ENCODE results near the gene SELENOV.

Gene SELENOV

DNA sequence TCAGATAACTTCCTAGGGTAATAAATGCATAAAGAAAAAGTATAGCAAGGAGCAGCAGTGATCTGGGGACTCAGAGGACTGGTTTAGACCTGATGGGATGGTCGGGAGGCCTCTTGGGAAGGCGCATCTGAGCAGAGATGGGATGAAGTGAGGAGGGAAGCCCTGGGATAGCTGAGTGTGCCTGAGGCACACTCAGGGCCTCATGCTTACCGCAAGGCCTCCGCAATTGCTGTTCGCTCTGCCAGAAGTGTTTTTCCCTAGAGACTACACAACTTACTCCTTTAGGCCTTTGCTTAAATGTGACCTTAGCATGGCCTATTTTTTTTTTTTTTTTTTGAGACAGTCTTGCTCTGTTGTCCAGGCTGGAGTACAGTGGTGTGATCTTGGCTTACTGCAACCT, 20.3 kb upstream of the SELENOV start:
- DNase-seq = no peak

DNA sequence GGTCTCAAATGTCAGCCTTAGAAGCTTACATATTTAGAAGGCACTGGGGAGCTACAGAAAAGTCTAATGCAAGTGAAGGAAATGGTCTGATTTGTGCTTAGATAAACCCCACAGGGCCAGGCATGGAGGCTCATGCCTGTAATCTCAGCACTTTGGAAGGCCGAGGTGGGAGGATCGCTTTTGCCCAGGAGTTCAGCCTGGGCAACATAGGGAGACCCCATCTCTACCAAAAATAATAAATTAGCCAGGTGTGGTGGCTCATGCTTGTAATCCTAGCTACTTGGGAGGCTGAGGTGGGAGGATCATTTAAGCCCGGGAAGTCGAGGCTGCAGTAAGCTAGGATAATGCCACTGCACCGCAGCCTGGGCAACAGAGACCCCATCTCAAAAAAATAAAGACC, 18.9 kb upstream of the SELENOV start:
- no peak for DNase-seq

DNA sequence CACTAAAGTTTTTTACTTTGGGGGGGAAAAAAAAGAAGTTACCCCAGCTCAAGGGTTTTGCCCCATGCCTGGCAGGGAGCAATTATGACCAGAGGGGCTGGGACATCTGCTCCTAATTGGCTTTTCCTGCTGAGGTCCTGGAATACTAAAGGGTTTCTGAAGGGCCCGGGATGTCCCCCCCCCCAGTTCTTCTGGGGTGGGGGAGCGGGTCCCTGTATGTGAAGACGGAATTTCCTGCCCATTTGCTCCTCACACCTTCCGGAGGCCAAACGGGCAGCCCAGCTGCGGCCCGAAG, 17.3 kb upstream of the SELENOV start:
- DNase-seq = no peak

DNA sequence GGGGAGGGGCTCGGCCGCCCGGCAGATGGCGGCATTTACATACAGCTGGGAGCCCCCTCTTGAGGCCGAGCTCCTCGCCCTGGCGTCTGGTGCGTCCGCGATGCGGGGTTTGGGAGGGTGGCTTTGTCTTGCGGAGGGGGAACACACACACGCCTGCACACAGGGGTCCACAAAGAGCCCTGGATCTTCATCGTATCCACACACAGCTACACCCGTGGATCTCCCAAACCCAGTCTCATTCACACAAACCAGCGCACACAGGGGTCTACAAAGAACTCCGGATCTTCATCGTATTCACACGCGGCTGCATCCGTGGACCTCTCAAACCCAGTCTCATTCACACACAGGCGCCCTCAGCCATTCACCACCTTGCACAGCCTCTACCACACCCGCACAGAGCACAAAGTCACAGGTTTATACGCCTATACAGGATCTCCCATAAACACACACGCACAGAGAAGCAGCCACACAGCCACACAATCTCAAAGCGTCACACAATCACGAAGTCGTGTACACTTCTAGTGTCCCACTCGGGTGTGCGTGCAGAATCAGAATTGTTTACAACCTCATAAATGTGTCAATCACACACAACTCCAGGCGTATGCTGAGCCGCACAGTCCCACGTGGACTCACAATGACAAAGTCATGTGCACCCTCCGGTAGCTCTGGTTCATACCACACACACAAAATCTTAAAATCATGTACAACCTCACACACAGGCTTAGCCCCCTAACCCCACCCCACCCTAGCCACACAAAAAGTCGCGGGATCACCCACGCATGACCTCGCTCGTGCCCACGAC, 16.7 kb upstream of the SELENOV start:
- no peak for DNase-seq

DNA sequence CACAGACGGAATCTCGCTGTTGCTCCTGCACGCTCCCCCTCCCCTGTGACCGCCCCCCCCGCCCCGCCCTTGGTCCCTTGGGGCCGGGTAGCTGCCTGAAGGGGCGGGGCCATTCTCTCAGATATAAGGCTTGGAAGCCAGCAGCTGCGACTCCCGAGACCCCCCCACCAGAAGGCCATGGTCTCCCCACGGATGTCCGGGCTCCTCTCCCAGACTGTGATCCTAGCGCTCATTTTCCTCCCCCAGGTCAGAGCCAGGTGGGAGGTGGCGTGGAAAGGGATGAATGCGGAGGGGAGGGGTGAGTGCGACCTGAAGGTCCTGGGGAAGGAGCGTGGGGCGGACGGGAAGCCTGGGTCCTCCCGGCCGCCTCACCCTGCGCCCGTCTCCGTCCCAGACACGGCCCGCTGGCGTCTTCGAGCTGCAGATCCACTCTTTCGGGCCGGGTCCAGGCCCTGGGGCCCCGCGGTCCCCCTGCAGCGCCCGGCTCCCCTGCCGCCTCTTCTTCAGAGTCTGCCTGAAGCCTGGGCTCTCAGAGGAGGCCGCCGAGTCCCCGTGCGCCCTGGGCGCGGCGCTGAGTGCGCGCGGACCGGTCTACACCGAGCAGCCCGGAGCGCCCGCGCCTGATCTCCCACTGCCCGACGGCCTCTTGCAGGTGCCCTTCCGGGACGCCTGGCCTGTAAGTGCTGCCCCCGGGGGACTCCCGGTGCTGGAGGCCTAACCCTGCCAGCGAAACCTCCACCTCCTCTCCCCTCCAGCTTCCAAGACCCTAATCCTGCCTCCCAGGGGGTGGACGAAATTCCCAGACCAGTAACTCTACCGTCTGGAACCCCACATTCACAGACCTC, 15.9 kb upstream of the SELENOV start, which contains the start of gene DLL3:
Gene DLL3, plus strand, starts transcription at position 150 of the 845 bp plus-strand sequence. Its CDS starts 28 bp downstream, at position 178.
- DNase-seq = peak; percentile 21

DNA sequence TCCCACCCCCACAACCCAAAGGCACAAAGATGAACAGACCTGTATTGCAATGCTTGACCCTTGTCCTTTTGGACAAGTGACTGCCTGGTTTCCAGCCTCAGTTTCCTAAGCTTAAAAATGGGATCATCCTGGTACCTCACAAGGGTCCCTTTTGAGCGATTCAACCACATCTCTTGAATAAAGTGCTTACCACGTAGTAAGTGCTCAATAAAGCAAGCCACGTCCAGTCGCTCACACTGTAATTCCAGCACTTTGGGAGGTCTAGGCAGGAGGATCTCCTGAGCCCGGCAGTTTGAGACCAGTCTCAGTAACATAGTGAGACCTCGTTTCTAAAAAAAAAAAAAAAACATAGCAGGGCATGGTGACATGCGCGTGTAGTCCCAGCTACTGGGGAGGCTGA, 15.0 kb upstream of the SELENOV start:
- no peak for DNase-seq

DNA sequence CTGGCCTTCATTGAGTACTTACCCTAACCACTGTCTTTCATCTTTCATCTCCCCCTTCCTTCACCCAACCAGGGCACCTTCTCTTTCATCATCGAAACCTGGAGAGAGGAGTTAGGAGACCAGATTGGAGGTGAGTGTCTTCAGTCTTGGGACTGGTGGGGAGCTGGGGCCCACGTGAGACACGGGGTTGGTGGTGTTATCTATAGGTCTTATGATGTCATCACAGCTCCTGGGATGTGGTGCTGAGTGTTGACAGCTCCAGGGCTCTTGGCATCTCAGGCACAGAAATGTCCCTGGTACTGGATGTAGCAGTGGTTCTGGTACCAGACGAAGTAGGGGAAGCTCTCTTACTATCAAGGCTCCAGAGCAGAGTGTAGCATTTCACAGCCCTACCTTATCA, 14.4 kb upstream of the SELENOV start:
- DNase-seq = no peak

DNA sequence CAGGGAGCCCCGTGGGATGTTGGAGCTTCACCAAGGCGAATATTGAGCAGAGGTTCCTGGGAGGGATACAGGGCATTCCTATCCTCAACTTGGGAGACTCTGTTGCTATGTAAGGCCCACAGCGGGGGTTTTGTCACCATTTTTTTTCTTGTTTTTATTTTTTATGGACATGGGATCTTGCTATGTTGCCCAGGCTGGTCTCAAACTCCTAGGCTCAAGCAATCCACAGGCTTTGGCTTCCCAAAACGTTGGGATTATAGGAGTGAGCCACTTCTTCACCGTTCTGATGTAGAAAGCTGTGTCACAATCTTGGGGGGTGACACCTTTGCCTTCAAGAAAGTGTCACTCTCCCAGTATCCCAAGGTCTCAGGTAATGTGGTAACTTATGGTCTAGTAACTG, 13.6 kb upstream of the SELENOV start:
- no peak for DNase-seq

DNA sequence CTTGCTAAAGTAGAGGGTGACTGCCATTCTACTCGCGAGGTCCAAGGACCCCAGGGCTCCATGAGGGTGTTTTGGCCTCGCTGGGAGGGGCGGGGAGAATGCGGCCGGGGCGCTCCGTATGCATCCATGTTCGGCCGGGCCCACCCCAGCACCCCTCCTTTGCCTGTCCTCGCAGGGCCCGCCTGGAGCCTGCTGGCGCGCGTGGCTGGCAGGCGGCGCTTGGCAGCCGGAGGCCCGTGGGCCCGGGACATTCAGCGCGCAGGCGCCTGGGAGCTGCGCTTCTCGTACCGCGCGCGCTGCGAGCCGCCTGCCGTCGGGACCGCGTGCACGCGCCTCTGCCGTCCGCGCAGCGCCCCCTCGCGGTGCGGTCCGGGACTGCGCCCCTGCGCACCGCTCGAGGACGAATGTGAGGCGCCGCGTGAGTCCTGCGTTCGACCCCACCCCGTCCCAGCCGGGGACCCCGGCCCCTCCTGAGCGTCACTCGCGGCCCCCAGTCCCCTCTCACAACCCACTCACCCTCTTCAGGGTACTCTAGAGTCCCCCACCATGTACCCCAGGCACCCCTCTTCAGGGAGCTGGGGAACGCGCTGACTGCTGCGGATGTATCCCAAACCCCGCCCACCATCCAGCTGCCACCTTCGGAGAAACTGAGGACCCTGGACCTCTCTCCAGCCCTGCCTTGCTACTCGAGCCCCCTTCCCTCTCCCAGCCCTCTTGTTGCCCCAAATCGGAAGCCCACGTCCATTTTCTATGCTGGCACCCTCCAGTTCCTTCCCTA, 12.1 kb upstream of the SELENOV start:
- DNase-seq = peak; percentile 62

DNA sequence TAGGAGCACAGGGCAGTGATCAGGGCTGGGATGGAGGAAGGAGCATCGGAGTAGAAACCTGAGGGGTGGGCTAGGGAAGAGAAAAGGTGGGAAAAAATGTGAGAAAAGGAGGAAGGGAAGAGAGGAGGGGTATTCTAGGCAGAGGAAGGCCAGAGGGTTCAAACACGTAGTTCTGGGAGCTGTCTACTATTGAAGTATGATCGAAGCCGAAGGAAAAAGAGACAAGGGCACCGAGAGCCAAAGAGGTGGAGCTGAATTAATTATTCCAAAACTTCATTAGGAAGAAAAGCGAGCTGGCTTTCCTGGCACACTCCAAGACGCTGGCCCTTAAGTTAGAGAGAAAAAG, 8.4 kb upstream of the SELENOV start:
- no peak for DNase-seq

DNA sequence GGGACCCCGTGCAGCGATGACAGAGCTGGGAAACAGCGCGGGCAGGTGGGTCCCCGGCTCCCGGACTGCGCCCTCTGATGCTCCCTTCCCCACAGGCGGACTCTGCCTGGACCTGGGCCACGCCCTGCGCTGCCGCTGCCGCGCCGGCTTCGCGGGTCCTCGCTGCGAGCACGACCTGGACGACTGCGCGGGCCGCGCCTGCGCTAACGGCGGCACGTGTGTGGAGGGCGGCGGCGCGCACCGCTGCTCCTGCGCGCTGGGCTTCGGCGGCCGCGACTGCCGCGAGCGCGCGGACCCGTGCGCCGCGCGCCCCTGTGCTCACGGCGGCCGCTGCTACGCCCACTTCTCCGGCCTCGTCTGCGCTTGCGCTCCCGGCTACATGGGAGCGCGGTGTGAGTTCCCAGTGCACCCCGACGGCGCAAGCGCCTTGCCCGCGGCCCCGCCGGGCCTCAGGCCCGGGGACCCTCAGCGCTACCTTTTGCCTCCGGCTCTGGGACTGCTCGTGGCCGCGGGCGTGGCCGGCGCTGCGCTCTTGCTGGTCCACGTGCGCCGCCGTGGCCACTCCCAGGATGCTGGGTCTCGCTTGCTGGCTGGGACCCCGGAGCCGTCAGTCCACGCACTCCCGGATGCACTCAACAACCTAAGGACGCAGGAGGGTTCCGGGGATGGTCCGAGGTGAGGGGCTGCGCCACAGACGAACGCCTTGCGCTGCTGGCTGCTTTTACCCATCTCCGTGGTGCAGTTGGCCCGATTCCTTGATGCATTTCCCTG, 7.8 kb upstream of the SELENOV start:
- peak; percentile 60 for DNase-seq

DNA sequence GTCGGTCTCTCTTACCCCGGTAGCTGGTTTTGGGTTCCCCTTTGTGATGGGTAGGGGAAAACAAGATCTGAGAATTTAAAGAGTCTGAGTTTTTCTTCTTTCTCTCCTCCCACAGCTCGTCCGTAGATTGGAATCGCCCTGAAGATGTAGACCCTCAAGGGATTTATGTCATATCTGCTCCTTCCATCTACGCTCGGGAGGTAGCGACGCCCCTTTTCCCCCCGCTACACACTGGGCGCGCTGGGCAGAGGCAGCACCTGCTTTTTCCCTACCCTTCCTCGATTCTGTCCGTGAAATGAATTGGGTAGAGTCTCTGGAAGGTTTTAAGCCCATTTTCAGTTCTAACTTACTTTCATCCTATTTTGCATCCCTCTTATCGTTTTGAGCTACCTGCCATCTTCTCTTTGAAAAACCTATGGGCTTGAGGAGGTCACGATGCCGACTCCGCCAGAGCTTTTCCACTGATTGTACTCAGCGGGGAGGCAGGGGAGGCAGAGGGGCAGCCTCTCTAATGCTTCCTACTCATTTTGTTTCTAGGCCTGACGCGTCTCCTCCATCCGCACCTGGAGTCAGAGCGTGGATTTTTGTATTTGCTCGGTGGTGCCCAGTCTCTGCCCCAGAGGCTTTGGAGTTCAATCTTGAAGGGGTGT, 7.1 kb upstream of the SELENOV start:
- no peak for DNase-seq

DNA sequence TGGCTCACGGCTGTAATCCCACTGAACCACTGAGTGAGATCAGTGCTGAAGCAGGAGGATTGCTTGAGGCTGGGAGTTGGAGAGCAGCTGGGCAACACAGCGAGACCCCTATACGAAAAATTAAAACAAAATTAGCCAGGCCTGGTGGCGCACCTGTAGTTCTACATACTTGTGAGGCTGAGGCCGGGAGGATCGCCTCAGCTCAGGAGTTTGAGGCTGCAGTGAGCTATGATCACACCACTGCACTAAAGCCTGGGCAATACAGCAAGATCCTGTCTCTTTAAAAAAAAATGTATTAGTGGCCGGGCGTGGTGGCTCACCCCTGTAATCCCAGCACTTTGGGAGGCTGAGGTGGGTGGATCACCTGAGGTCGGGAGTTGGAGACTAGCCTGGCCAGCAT, 6.3 kb upstream of the SELENOV start:
- DNase-seq = no peak

DNA sequence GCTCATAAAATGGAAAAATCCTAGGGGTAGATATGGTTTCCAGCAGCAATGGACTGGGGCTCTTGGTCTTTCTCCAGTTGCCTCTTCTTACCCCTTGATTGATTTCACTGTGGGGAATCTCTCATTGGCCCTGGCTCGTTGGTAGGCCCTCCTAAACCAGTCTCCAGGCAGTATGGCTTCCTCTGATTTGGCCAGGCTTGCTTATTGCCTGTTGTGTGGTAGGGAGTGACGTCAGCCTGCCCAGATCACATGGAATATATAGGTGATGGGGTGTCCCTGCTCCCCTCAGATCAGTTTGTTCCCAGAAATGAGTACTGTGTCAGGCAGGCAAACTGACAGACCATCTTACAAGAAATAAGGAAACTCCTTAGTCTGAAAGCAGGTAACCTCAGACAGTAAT, 5.7 kb upstream of the SELENOV start:
- DNase-seq = no peak

DNA sequence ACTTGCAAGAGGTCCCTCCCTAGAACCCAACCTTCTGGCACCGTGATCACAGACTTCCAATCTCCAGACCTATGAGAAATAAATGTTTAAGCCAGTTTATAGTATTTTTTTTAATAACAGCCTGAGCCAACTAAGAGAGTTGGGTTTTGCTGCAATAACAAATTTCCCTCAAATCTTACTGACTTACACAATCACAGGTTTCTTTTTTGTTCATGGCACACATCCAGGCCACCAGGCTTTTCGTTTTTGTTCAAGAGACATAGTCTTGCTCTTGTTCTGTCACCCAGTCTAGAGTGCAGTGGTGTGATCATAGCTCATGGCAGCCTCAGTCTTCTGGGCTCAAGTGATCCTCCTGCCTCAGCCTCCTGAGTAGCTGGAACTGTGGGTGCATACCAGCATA, 2.0 kb upstream of the SELENOV start:
- DNase-seq = no peak

DNA sequence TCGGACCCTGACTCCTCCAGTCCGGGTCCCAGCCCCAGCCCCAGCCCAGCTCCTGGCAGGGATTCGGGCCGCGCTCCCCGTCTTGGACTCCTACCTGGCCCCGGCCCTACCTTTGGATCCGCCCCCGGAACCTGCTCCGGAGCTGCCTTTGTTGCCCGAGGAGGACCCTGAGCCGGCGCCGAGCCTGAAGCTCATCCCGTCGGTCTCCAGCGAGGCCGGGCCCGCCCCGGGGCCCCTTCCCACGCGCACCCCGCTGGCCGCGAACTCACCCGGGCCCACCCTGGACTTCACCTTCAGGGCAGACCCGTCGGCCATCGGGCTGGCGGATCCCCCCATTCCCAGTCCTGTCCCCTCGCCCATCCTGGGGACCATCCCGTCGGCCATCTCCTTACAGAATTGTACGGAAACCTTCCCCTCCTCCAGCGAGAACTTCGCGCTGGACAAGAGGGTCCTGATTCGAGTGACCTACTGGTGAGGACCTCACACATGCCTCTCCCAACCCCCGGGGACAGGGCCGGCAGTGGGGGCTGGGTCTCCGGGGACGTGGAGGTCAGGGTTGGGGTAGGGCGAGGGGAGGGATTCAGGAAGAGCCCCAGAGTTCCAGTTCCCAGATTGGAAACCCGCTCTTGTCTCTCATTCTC, 732 bp downstream of the SELENOV start:
- DNase-seq = no peak

DNA sequence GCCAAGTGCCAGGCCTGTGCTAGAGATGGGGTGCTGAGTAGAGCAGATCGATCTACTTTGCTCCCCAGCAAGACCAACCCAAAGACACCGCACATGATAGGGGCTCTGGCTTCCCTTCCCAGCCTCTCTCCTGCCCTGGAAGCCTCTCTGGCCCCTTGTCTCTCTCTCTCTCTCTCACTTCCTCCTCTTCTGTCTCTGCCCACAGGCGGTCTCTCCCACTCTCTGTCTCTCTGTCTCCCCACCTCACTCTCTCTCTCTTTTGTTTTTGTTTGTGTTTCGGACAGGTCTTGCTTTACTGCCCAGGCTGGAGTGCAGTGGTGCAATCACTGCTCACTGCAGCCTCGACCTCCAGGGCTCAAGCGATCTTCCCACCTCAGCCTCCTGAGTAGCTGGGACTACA, 1.3 kb downstream of the SELENOV start:
- DNase-seq = no peak

DNA sequence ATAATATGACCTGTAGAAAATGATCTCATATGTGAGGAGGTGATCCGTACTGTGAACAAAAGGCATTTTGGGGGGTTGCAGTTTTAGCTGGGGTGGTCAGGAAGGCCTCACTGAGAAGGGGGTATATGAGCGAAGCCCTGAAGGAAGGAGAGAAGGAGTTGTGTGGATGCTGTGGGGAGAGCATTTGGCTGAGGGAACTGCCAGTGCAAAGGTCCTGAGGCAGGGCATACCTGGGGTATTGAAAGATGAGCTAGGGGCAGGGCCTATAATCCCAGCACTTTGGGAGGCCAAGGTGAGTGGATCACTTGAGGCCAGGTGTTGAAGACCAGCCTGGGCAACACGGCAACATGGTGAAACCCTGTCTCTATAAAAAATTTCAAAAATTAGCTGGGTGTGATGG, 2.5 kb downstream of the SELENOV start:
- DNase-seq = no peak

DNA sequence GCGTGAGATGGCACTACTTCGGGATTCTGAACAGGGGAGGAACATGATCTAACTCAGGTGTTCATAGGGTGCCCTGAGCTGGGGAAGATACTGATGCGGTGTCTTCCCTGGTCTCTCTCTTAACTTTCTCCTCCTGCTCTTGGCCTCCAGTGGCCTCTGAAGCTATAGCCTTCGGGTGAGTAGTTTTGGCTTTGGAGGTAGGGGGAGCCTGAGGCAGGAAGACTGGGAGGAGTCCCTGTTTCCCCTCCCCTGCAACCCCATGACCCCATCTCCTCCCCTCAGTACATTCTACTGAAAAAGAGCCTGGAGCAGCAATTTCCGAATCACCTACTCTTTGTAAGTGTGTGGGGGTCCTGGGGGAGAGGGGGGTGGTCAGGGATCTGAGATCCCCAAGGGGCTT, 3.5 kb downstream of the SELENOV start:
- DNase-seq = no peak

DNA sequence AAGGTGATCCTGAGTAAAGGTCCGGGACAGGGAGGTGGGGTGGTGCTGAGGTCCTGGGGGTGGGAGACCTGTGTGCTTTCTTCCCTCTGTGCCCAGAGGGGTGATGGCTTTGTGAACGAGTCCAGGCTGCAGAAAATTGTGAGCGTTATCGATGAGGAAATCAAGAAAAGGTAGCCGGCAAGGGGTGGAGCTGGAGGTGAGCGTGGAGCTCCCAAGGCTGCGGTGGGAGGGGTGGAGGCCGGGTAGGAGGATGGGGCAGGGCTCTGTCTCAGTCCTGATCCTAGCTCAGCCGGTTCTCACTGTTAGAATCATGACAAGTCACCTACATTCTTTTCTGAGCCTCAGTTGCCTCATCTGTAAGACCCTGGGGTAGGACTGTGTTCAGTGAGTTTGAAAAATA, 4.0 kb downstream of the SELENOV start:
- no peak for DNase-seq

DNA sequence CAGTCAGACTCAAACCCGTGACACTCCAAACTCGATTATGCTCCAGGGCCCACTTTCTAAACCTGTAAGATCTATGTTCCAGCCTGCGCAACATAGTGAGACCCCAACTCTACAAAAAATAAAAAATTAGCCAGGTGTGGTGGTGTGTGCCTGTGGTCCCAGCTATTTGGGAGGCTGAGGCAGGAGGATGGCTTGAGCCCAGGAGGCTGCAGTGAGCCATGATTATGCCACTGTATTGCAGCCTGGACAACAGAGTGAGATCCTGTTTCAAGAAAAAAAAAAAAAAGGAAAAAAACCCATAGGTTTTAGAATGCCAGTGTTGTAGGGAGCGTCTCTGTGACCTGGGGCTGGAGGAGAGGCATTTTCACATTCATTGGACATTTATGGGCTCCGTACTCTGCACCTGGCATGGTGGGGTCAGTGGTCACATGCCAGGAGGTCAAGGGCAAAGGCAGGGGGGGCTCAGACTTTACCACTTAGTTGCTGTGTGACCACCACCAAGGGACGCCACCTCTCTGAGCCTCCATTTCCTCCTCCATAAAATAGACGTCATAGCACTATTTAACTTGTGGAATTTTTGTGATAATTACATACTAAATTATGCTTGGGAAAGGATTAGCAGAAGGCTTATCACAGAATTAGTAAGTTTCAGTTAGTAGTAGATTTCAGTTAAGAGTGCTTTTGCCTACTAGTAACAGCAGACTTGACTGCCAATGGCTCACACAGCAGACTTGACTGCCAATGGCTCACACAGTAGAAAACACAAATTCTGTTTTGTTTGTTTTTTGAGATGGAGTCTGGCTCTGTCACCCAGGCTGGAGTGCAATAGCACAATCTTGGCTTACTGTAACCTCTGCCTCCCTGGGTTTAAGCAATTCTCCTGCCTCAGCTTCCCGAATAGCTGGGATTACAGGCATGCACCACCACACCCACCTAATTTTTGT, 5.9 kb downstream of the SELENOV start:
- DNase-seq = no peak

Measured in stimulated activated naive CD4-positive, alpha-beta T cell treated with Interleukin-2 at 50 U/mL for 16 hours (primary cell).